Trophoblast cell (in vitro differentiated cells and primary cell): ENCODE results near the gene LATS1. TPM values are rescaled to one million over a fixed set of nuclear protein-coding genes. Genes with fewer than 3 reads are reported as not detected.

Experiments
- DNase-seq, 2 donors: peaks; one replicate each; pipeline ENCODE4 v3.0.0-alpha.2; 2016
- H2AFZ ChIP-seq: 2 replicates; pipeline ENCODE4 v1.6.1; 2013; ENCODE audit warnings: low read length, moderate library complexity, mild to moderate bottlenecking; ENCODE audit not compliant: insufficient read depth, poor library complexity
- H2AK5ac ChIP-seq: 2 replicates; pipeline ENCODE4 v1.6.1; 2013; ENCODE audit warnings: mild to moderate bottlenecking, low read length
- H2BK120ac ChIP-seq: 2 replicates; pipeline ENCODE4 v1.6.1; 2013; ENCODE audit warnings: low read length, mild to moderate bottlenecking, moderate library complexity; ENCODE audit not compliant: insufficient read depth, poor library complexity
- H2BK12ac ChIP-seq: 2 replicates; pipeline ENCODE4 v1.6.1; 2013; ENCODE audit warnings: mild to moderate bottlenecking, low read length, moderate library complexity
- H2BK5ac ChIP-seq: 2 replicates; pipeline ENCODE4 v1.6.1; 2013; ENCODE audit warnings: low read length, low read depth, moderate library complexity, mild to moderate bottlenecking; ENCODE audit not compliant: poor library complexity
- H3K14ac ChIP-seq: 2 replicates; pipeline ENCODE4 v1.6.1; 2013; ENCODE audit warnings: mild to moderate bottlenecking, low read length
- H3K18ac ChIP-seq: 2 replicates; pipeline ENCODE4 v1.6.1; 2013; ENCODE audit warnings: mild to moderate bottlenecking, low read length
- H3K23ac ChIP-seq: 2 replicates; pipeline ENCODE4 v1.6.1; 2013; ENCODE audit warnings: low read length
- H3K27ac ChIP-seq: 2 replicates; pipeline ENCODE4 v1.5.1; 2013; ENCODE audit warnings: low read depth, mild to moderate bottlenecking, inconsistent platforms, low read length, moderate library complexity
- H3K27me3 ChIP-seq: 2 replicates; pipeline ENCODE4 v1.6.1; 2013; ENCODE audit warnings: inconsistent platforms, mild to moderate bottlenecking, low read length, moderate library complexity; ENCODE audit not compliant: insufficient read depth
- H3K36me3 ChIP-seq, 2 experiments: 1 replicate in 1 of 2; 2 replicates in 1 of 2; pipeline ENCODE4 v1.6.1; 2013; ENCODE audit warnings: low read length in 2 of 2, mild to moderate bottlenecking in 2 of 2, moderate library complexity in 1 of 2; ENCODE audit not compliant: insufficient read depth in 2 of 2, control insufficient read depth in 1 of 2
- H3K4ac ChIP-seq: 2 replicates; pipeline ENCODE4 v1.6.1; 2013; ENCODE audit warnings: low read depth, mild to moderate bottlenecking, low read length, moderate library complexity
- H3K4me1 ChIP-seq, 2 experiments: 1 replicate in 1 of 2; 2 replicates in 1 of 2; pipeline ENCODE4 v1.6.1; 2013; ENCODE audit warnings: low read length in 2 of 2, mild to moderate bottlenecking in 2 of 2, moderate library complexity in 1 of 2; ENCODE audit not compliant: insufficient read depth in 2 of 2, control insufficient read depth in 1 of 2
- H3K4me2 ChIP-seq: 2 replicates; pipeline ENCODE4 v1.6.1; 2013; ENCODE audit warnings: inconsistent platforms, mild to moderate bottlenecking, low read length, moderate library complexity
- H3K4me3 ChIP-seq: 2 replicates; pipeline ENCODE4 v1.5.1; 2013; ENCODE audit warnings: mild to moderate bottlenecking, low read depth, low read length, inconsistent platforms
- H3K79me1 ChIP-seq: one replicate; pipeline ENCODE4 v1.6.1; 2013; ENCODE audit warnings: low read length
- H3K79me2 ChIP-seq: 2 replicates; pipeline ENCODE4 v1.6.1; 2013; ENCODE audit warnings: low read length, mild to moderate bottlenecking; ENCODE audit not compliant: control insufficient read depth, insufficient read depth, poor library complexity
- H3K9ac ChIP-seq: 2 replicates; pipeline ENCODE4 v1.6.1; 2013; ENCODE audit warnings: mild to moderate bottlenecking, low read length
- H3K9me3 ChIP-seq: 2 replicates; pipeline ENCODE4 v1.6.1; 2013; ENCODE audit warnings: low read depth, mild to moderate bottlenecking, control low read depth, inconsistent platforms, low read length; ENCODE audit not compliant: insufficient read depth
- H4K12ac ChIP-seq: 2 replicates; pipeline ENCODE4 v1.6.1; 2013; ENCODE audit warnings: low read depth, mild to moderate bottlenecking, low read length, moderate library complexity
- H4K8ac ChIP-seq: 2 replicates; pipeline ENCODE4 v1.6.1; 2013; ENCODE audit warnings: low read depth, mild to moderate bottlenecking, low read length, moderate library complexity
- H4K91ac ChIP-seq: one replicate; pipeline ENCODE4 v1.6.1; 2013; ENCODE audit warnings: low read depth, mild to moderate bottlenecking, low read length, moderate library complexity
- WGBS: extraction: QIAGEN DNeasy Blood & Tissue Kit; methylation state at CpG from one replicate; pipeline ENCODE4 v1.1.7; 2013; ENCODE audit warnings: missing lambda C conversion rate; ENCODE audit not compliant: insufficient read length, insufficient coverage; ENCODE audit errors: extremely low coverage; 5-methylcytosine and 5-hydroxymethylcytosine counted together
- polyA plus RNA-seq: library from polyadenylated mRNA; stranded (reverse); fragments of 200-250 nt; gene quantifications from 2 replicates; pipeline ENCODE4 v1.2.3, GENCODE V29; 2013

The LATS1 gene
- polyA plus RNA-seq = 8.8 and 8.9 TPM in 2 replicates

DNA sequence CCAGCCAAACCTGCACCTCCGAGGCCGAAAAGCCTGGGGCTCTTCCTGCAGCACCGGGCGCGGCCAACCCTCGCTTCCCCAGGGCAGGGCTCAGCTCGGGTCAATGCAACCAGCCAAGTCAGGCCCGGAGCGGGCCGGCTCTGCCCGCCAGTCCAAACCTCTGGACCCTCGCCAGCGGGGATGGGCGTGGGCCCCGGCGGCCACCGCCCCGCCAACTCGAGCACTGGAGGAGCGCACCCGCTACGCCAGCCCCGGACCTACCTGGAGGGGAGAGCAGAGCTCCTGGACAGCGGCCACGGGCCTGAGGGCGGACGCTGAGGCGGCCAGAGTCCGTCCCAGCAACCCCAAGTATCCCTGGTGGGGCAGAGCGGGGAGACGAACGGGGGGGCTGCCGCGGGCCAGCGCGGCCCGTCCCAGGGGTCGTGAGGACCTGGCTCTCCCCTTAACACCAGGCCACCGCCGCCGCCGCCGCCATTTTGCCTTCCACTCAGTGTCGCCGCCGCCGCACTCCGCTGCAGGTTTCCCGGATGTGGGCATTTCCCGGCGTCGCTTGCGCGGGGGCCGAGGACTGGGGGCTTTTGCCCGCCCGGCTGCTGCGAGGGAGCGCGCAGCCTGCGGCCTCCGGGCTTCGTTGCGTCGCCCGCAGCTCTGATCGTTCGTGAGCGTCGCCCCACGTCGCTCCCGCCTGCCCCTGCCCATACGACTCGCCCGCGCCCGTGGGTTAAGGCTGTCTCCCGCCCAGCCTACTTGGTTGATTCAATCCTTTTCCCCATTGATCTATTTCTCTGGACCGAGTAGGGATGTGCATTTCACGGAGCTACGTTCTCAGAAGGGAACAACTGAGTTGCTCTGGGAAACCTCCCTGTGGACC lies at the start of gene LATS1:
Gene LATS1 (minus strand): TSS at position 514 of the 871 bp plus-strand sequence. CDS start 15,975 bp downstream, outside the sequence.
- H3K27me3 ChIP-seq = no peaks in the 10 kb centered on the region
- H3K9me3 ChIP-seq = no peaks in the 10 kb centered on the region
- H4K8ac ChIP-seq = peak within 1 kb of the TSS; percentile 99
- peak within 1 kb of the TSS; percentile 96 for H3K14ac ChIP-seq
- no peak within 1 kb of the TSS for H2BK12ac ChIP-seq
- peaks cover 9% of the 10 kb centered on the region for H3K79me1 ChIP-seq
- peak within 1 kb of the TSS; percentile 95 for H2BK5ac ChIP-seq
- H4K91ac ChIP-seq = peak within 1 kb of the TSS; percentile 98
- H3K4ac ChIP-seq = peak within 1 kb of the TSS; percentile 90
- H3K4me2 ChIP-seq = peak within 1 kb of the TSS; percentile 59
- DNase-seq = peak; percentile 94 to 97
- peak within 1 kb of the TSS; percentile 100 for H3K27ac ChIP-seq
- peak within 1 kb of the TSS; percentile 87 for H3K4me3 ChIP-seq
- no peak within 1 kb of the TSS for H3K23ac ChIP-seq
- H2AK5ac ChIP-seq = peak within 1 kb of the TSS; percentile 70
- H3K9ac ChIP-seq = peak within 1 kb of the TSS; percentile 94
- peak within 1 kb of the TSS; percentile 92 for H2BK120ac ChIP-seq
- peaks cover 13% of the 10 kb centered on the region for H3K79me2 ChIP-seq
- no CpG with 5 or more reads among the region's 82 CpGs for WGBS
- H3K36me3 ChIP-seq = peaks cover 1 to 2% of the 10 kb centered on the region in 2 experiments
- peak within 1 kb of the TSS; percentile 90 for H2AFZ ChIP-seq
- peak within 1 kb of the TSS; percentile 97 for H3K18ac ChIP-seq
- H4K12ac ChIP-seq = peak within 1 kb of the TSS; percentile 95
- H3K4me1 ChIP-seq = peaks cover 0 to 2% of the 10 kb centered on the region in 2 experiments

DNA sequence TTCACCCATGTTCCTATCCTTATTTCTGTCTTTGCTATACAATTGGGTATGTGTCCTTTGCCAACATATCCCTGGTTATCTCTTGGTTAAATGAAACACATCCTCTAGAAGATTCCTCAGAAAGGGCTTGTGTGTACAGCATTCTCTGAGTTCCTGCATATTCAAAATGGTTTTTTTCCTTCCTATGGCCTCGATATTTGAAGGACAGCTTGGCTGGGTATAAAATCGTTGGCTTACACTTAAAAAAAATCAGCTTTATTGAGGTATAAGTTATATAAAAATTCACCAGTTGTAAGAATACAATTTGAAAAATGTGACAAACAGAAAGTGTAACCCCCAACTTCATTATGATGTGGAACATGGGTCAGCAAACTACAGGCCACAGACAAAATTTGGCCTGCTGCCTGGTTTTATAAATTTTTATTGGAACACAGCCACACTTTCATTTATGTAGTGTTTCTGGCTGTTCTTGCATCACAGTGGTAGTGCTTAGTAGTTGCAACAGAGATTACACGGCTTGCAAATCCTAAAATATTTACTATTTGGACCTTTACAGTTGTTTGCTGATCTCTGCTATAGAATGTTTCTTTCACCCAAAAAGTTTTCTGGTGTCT lies 48.4 kb upstream of the LATS1 start:
- peaks cover 4% of the 10 kb centered on the region for H3K79me2 ChIP-seq
- no peak overlapping the region for H2BK12ac ChIP-seq
- no peak overlapping the region for H4K12ac ChIP-seq
- H3K4me3 ChIP-seq = no peak overlapping the region
- H3K4me2 ChIP-seq = no peak overlapping the region
- no peak overlapping the region for H3K27ac ChIP-seq
- no peak overlapping the region for H2BK120ac ChIP-seq
- H3K9me3 ChIP-seq = no peaks in the 10 kb centered on the region
- DNase-seq = no peak
- H2BK5ac ChIP-seq = no peak overlapping the region
- no peak overlapping the region for H4K8ac ChIP-seq
- no CpG with 5 or more reads among the region's 3 CpGs for WGBS
- no peak overlapping the region for H3K4ac ChIP-seq
- H2AFZ ChIP-seq = no peak overlapping the region
- no peaks in the 10 kb centered on the region for H3K27me3 ChIP-seq
- no peak overlapping the region for H2AK5ac ChIP-seq
- no peaks in the 10 kb centered on the region for H3K79me1 ChIP-seq
- no peaks in the 10 kb centered on the region for H3K4me1 ChIP-seq
- H3K36me3 ChIP-seq = peaks cover 4% of the 10 kb centered on the region in 2 experiments
- no peak overlapping the region for H3K9ac ChIP-seq
- H3K18ac ChIP-seq = no peak overlapping the region
- no peak overlapping the region for H3K23ac ChIP-seq
- no peak overlapping the region for H4K91ac ChIP-seq
- H3K14ac ChIP-seq = no peak overlapping the region

DNA sequence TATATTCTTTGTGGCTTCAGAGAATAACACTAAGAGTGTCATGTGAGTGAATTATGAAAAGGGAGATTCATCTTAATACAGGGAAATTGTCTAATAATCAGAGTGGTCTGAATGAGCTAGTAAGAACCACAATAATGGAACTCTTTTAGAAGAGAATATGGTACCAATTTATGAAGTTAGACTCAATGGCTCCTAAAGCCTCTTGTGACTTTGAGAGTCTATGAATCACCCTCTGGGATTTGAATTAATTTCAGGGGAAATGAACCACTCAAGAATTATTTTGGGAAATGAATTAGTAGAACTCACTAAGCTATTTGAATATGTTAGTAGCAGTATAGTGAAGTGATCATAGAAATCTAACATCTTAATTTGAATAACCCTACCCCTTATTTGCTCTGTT lies 46.0 kb upstream of the LATS1 start:
- no peaks in the 10 kb centered on the region for H3K4me1 ChIP-seq
- no peak overlapping the region for H3K27ac ChIP-seq
- no peak overlapping the region for H3K23ac ChIP-seq
- H3K18ac ChIP-seq = no peak overlapping the region
- no peaks in the 10 kb centered on the region for H3K79me1 ChIP-seq
- no peak overlapping the region for H4K8ac ChIP-seq
- H4K12ac ChIP-seq = no peak overlapping the region
- no peak overlapping the region for H2BK12ac ChIP-seq
- H4K91ac ChIP-seq = no peak overlapping the region
- no peak overlapping the region for H2AK5ac ChIP-seq
- no peak overlapping the region for H2BK120ac ChIP-seq
- no peak overlapping the region for H3K4me2 ChIP-seq
- DNase-seq = no peak
- peaks cover 4% of the 10 kb centered on the region for H3K79me2 ChIP-seq
- H3K9me3 ChIP-seq = no peaks in the 10 kb centered on the region
- H3K4me3 ChIP-seq = no peak overlapping the region
- H3K36me3 ChIP-seq = peaks cover 4 to 6% of the 10 kb centered on the region in 2 experiments
- H3K4ac ChIP-seq = no peak overlapping the region
- H2BK5ac ChIP-seq = no peak overlapping the region
- no peak overlapping the region for H3K14ac ChIP-seq
- H3K9ac ChIP-seq = no peak overlapping the region
- no peak overlapping the region for H2AFZ ChIP-seq
- no peaks in the 10 kb centered on the region for H3K27me3 ChIP-seq

DNA sequence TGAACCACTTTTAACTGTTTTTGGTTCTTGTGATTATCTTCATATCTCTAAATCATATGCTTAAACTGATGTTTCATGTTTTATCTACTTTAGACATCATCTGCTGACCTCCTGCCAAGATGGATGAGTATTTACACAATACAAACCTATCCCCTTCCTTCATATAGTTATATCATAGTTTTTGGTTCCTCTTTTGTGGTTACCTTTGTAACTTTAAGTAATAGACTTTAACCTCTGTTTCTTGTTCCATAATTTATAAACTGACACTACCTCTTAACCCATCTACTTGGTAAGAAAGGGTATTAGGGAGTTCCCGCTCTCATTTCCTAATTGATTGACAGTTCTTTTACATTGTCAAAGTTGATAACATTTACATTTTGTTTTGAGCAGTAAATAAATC lies 43.5 kb upstream of the LATS1 start:
- no peak overlapping the region for H3K9ac ChIP-seq
- no peak overlapping the region for H2BK12ac ChIP-seq
- no peak overlapping the region for H3K27ac ChIP-seq
- no peak overlapping the region for H3K18ac ChIP-seq
- no peak overlapping the region for H4K91ac ChIP-seq
- peaks cover 2% of the 10 kb centered on the region for H3K79me2 ChIP-seq
- DNase-seq = no peak
- H3K9me3 ChIP-seq = no peaks in the 10 kb centered on the region
- H3K4me3 ChIP-seq = no peak overlapping the region
- H3K4ac ChIP-seq = no peak overlapping the region
- H3K14ac ChIP-seq = no peak overlapping the region
- H3K79me1 ChIP-seq = no peaks in the 10 kb centered on the region
- H2BK120ac ChIP-seq = no peak overlapping the region
- H3K27me3 ChIP-seq = no peaks in the 10 kb centered on the region
- H3K4me2 ChIP-seq = no peak overlapping the region
- H4K8ac ChIP-seq = no peak overlapping the region
- H3K36me3 ChIP-seq = peaks cover 2 to 6% of the 10 kb centered on the region in 2 experiments
- H2AFZ ChIP-seq = no peak overlapping the region
- H3K23ac ChIP-seq = no peak overlapping the region
- H4K12ac ChIP-seq = no peak overlapping the region
- WGBS = no CpG with 5 or more reads among the region's 1 CpG
- H2AK5ac ChIP-seq = no peak overlapping the region
- H3K4me1 ChIP-seq = no peaks in the 10 kb centered on the region
- H2BK5ac ChIP-seq = no peak overlapping the region
